Astrocyte (in vitro differentiated cells and primary cell): ENCODE measurements around the gene PCSK2.

Experiments
- CTCF ChIP-seq: IDR thresholded peaks from 2 replicates; pipeline ENCODE4 v1.5.1; 2011; ENCODE audit warnings: low read depth, mild to moderate bottlenecking, inconsistent platforms, low read length, moderate library complexity; ENCODE audit not compliant: insufficient read depth
- EZH2 ChIP-seq: IDR thresholded peaks from 2 replicates; pipeline ENCODE4 v1.6.1; 2012; ENCODE audit warnings: mild to moderate bottlenecking, low read length, inconsistent platforms; ENCODE audit not compliant: insufficient read depth

- no peak for TF ChIP-seq CTCF
- no peak for TF ChIP-seq EZH2
Measured at GRCh38 chr20:17227219-17227575, 357 bp downstream of the PCSK2 start.
